Common myeloid progenitor, CD34-positive (primary cell): ENCODE measurements around the gene DUOXA2.

ENCODE experiments used
- CTCF ChIA-PET: fragments of 350-600 bp; sonication (Branson Sonifier 250); formaldehyde crosslinking; loops from one replicate; lab custom pipeline; 2021; ENCODE audit warnings: antibody characterized with exemption; lab: Charles Lee
- POLR2A ChIA-PET: fragments of 350-600 bp; sonication (Branson Sonifier 250); formaldehyde crosslinking; loops from one replicate; lab custom pipeline; 2021; ENCODE audit warnings: antibody characterized with exemption; lab: Charles Lee
- DNase-seq, 3 donors: peaks; one replicate each; pipeline versions ENCODE4 v3.0.0 to v3.0.0-alpha.2; 2013
- H3K27ac ChIP-seq, 2 experiments: 1 replicate in 1 of 2; 2 replicates in 1 of 2; pipeline ENCODE4 v1.7.0; 2013; ENCODE audit warnings: inconsistent platforms in 2 of 2, low read length in 2 of 2, mild to moderate bottlenecking in 2 of 2, low read depth in 1 of 2, moderate library complexity in 1 of 2; ENCODE audit not compliant: severe bottlenecking in 2 of 2, insufficient read depth in 1 of 2, poor library complexity in 1 of 2
- H3K27me3 ChIP-seq, 5 experiments: replicated peaks in 2 of 5; 1 replicate in 3 of 5; 2 replicates in 2 of 5; pipeline versions ENCODE4 v1.6.1 to v1.7.0; 2013; ENCODE audit warnings: low read length in 4 of 5, mild to moderate bottlenecking in 2 of 5, moderate library complexity in 2 of 5, inconsistent platforms in 1 of 5; ENCODE audit not compliant: insufficient read depth in 5 of 5, control insufficient read depth in 4 of 5
- H3K36me3 ChIP-seq, 4 experiments: 1 replicate in 2 of 4; 2 replicates in 2 of 4; pipeline versions ENCODE4 v1.6.1 to v1.7.0; 2013; ENCODE audit warnings: low read length in 3 of 4, control low read depth in 1 of 4, mild to moderate bottlenecking in 1 of 4; ENCODE audit not compliant: control insufficient read depth in 4 of 4, insufficient read depth in 4 of 4
- H3K4me1 ChIP-seq, 4 experiments: 1 replicate in 3 of 4; 2 replicates in 1 of 4; pipeline versions ENCODE4 v1.6.1 to v1.7.1; 2013; ENCODE audit warnings: low read length in 3 of 4, mild to moderate bottlenecking in 3 of 4, control low read depth in 1 of 4, inconsistent platforms in 1 of 4, moderate library complexity in 1 of 4; ENCODE audit not compliant: control insufficient read depth in 4 of 4, insufficient read depth in 4 of 4; ENCODE audit errors: control extremely low read depth in 1 of 4
- H3K4me3 ChIP-seq, 7 experiments: 1 replicate in 4 of 7; 2 replicates in 3 of 7; pipeline versions ENCODE4 v1.5.1 to v1.7.0; 2013; ENCODE audit warnings: mild to moderate bottlenecking in 7 of 7, low read length in 6 of 7, moderate library complexity in 6 of 7, inconsistent platforms in 2 of 7, low read depth in 2 of 7, control low read depth in 1 of 7; ENCODE audit not compliant: insufficient read depth in 4 of 7, control insufficient read depth in 1 of 7; ENCODE audit errors: extremely low read depth in 1 of 7
- H3K9me3 ChIP-seq, 5 experiments: 1 replicate in 4 of 5; 2 replicates in 1 of 5; pipeline versions ENCODE4 v1.6.1 to v1.7.1; 2013; ENCODE audit warnings: low read length in 4 of 5, mild to moderate bottlenecking in 2 of 5, inconsistent platforms in 1 of 5, low read depth in 1 of 5, moderate library complexity in 1 of 5; ENCODE audit not compliant: control insufficient read depth in 4 of 5, insufficient read depth in 2 of 5; ENCODE audit errors: control extremely low read depth in 1 of 5
- WGBS: methylation state at CpG from one replicate; pipeline ENCODE4 v1.1.5; 2013; ENCODE audit not compliant: insufficient coverage; 5-methylcytosine and 5-hydroxymethylcytosine counted together

The DUOXA2 gene

GRCh38 chr15:45167631-45168205 is 53.6 kb downstream of the DUOXA2 start:
- Histone ChIP-seq H3K9me3 (no peaks in the 10 kb centered on the region), H3K27ac (peak overlapping the region; percentile 88 to 91), H3K36me3 (peaks cover 0 to 18% (median 12%) of the 10 kb centered on the region in 4 experiments), H3K27me3 (no peaks in the 10 kb centered on the region), H3K4me1 (peaks cover 0 to 49% (median 37%) of the 10 kb centered on the region in 4 experiments), H3K4me3 (peak overlapping the region in 4 of 7 experiments; percentile 58 to 77 (median 74))
- 87% methylated on average over 6 of the region's 9 CpGs for whole genome bisulfite sequencing
- POLR2A ChIA-PET = interaction anchor here (0.7 to 4.6 kb wide), 5 partner anchors 9 to 419 kb away, joined by 3 to 27 read pairs (median 4); partner anchors contain the start of genes BLOC1S6 and SHF
- DNase-seq = no peak
- CTCF ChIA-PET = interaction anchor here (0.8 to 11.9 kb wide), 12 partner anchors 14 to 263 kb away, joined by 3 to 179 read pairs (median 4); partner anchors contain the start of gene SHF
